ENCODE results near the gene SEC16B. TPM values are rescaled to one million over a fixed set of nuclear protein-coding genes. Genes with fewer than 3 reads are reported as not detected.

Gene SEC16B
- total and polyA plus RNA-seq, 2 of the 13 experiments (the other 11 are each of a cell fraction or from before 2014, with no cell fraction given), result 4.6 to 5.8 TPM

DNA sequence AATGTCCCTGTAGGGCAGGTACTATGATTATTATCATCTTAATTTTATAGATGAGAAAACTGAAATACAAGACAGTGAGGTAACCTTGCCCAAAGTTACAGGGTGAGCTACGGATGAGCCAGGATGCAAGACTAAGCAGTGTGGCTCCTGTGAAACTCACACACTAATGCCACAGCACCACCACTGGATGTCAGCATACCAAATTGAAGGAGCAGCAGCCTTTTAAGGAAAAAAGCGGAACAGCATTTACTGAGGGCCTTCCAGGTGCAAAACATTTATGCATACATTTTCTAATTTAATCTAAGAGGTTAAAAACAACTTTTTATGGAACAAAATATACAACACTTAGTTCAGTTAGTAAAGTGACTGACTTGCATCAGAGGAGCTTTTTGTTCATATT lies 41.7 kb downstream of the SEC16B start (continued):
- TF ChIP-seq, protein P1, sequence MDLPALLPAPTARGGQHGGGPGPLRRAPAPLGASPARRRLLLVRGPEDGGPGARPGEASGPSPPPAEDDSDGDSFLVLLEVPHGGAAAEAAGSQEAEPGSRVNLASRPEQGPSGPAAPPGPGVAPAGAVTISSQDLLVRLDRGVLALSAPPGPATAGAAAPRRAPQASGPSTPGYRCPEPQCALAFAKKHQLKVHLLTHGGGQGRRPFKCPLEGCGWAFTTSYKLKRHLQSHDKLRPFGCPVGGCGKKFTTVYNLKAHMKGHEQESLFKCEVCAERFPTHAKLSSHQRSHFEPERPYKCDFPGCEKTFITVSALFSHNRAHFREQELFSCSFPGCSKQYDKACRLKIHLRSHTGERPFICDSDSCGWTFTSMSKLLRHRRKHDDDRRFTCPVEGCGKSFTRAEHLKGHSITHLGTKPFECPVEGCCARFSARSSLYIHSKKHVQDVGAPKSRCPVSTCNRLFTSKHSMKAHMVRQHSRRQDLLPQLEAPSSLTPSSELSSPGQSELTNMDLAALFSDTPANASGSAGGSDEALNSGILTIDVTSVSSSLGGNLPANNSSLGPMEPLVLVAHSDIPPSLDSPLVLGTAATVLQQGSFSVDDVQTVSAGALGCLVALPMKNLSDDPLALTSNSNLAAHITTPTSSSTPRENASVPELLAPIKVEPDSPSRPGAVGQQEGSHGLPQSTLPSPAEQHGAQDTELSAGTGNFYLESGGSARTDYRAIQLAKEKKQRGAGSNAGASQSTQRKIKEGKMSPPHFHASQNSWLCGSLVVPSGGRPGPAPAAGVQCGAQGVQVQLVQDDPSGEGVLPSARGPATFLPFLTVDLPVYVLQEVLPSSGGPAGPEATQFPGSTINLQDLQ (CRISPR knock-in tag; IDR thresholded peaks at IDR 0.05), result no peak
- TF ChIP-seq, protein P2, sequence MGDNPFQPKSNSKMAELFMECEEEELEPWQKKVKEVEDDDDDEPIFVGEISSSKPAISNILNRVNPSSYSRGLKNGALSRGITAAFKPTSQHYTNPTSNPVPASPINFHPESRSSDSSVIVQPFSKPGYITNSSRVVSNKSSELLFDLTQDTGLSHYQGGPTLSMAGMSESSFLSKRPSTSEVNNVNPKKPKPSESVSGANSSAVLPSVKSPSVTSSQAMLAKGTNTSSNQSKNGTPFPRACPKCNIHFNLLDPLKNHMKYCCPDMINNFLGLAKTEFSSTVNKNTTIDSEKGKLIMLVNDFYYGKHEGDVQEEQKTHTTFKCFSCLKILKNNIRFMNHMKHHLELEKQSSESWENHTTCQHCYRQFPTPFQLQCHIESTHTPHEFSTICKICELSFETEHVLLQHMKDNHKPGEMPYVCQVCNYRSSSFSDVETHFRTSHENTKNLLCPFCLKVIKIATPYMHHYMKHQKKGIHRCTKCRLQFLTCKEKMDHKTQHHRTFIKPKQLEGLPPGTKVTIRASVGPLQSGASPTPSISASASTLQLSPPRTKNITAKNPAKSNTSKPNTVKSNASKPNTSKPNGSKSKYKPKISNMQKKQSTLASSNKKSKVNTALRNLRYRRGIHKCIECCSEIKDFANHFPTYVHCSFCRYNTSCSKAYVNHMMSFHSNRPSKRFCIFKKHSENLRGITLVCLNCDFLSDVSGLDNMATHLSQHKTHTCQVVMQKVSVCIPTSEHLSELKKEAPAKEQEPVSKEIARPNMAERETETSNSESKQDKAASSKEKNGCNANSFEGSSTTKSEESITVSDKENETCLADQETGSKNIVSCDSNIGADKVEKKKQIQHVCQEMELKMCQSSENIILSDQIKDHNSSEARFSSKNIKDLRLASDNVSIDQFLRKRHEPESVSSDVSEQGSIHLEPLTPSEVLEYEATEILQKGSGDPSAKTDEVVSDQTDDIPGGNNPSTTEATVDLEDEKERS (CRISPR knock-in tag; IDR thresholded peaks at IDR 0.05), result no peak
- TF ChIP-seq MEIS2 (CRISPR knock-in tag; IDR thresholded peaks at IDR 0.05), result no peak

DNA sequence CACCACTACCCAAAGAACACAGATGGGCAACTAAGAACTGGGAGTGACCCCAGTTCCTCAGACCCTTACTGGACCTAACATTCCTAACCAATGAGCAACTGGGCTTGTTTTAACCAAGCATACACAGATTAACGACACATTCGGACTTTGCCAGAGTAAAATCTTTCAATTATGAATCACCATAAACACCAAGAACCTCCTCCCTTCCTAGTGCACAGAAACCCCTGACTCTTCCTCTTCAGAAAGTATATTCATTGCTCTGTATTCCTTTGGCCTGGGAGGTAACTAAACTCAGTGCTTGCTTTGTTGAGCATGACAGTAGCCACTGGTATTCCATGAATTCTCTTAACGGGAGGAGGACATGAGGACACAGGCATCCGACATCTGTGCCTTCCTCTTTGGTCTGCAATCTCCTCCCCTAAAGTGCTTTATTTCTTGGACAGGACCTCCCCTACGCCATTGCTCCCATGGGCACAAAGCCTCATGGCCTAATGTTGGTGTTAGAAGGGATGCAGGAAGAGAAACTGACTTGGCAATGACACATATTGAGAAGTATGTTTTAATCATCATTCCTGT lies 42.7 kb downstream of the SEC16B start:
- no peak overlapping the region for H3K27ac ChIP-seq (ENCODE audit: extremely low read length, insufficient read depth, low read length)
- ChIA-PET CTCF (ENCODE audit: low intra/inter-chr PET ratio, low total read pairs) (no interaction called here), POLR2A (no interaction called here)
- H4K20me1 ChIP-seq (ENCODE audit: insufficient read depth, low read length), result no peaks in the 10 kb centered on the region
- intact Hi-C loops (cut with micrococcal nuclease; ENCODE audit: unreplicated experiment) (no loop called here), in situ Hi-C loops (cut with HindIII; ENCODE audit: extremely low pct_ligation_motif_present, low pct_unique_long_range_greater_than_20kb) (loop anchor here (25.0 kb wide), 1 partner anchor 1015 kb away; no protein-coding TSS in a partner anchor)
- BruUV-seq (replicated peaks), result no TSS peak
- FAIRE-seq, result no peak
- H3K36me3 ChIP-seq (replicated peaks in 1 of 2; ENCODE audit: control insufficient read depth in 1 of 2, insufficient read depth in 2 of 2, low read length in 2 of 2), result peaks cover 2 to 11% of the 10 kb centered on the region in 2 experiments; a peak in 2 of 5 replicates
- no peak for DNase-seq (ENCODE audit: low spot score)
- no peaks in the 10 kb centered on the region for H3K79me2 ChIP-seq (ENCODE audit: insufficient read depth, low read length)
- no peak overlapping the region for H3K4me2 ChIP-seq (ENCODE audit: low read depth, low read length)
- no peak for ATAC-seq
- H3K9me3 ChIP-seq (ENCODE audit: low read length), result no peaks in the 10 kb centered on the region
- TF ChIP-seq, protein P3, sequence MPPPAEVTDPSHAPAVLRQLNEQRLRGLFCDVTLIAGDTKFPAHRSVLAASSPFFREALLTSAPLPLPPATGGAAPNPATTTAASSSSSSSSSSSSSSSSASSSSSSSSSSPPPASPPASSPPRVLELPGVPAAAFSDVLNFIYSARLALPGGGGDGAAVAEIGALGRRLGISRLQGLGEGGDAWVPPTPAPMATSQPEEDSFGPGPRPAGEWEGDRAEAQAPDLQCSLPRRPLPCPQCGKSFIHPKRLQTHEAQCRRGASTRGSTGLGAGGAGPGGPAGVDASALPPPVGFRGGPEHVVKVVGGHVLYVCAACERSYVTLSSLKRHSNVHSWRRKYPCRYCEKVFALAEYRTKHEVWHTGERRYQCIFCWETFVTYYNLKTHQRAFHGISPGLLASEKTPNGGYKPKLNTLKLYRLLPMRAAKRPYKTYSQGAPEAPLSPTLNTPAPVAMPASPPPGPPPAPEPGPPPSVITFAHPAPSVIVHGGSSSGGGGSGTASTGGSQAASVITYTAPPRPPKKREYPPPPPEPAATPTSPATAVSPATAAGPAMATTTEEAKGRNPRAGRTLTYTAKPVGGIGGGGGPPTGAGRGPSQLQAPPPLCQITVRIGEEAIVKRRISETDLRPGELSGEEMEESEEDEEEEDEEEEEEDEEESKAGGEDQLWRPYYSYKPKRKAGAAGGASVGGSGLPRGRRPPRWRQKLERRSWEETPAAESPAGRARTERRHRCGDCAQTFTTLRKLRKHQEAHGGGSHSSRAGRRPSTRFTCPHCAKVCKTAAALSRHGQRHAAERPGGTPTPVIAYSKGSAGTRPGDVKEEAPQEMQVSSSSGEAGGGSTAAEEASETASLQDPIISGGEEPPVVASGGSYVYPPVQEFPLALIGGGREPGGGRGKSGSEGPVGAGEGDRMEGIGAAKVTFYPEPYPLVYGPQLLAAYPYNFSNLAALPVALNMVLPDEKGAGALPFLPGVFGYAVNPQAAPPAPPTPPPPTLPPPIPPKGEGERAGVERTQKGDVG (CRISPR knock-in tag; IDR thresholded peaks at IDR 0.05; ENCODE audit: borderline replicate concordance), result no peak
- TF ChIP-seq, protein P4, sequence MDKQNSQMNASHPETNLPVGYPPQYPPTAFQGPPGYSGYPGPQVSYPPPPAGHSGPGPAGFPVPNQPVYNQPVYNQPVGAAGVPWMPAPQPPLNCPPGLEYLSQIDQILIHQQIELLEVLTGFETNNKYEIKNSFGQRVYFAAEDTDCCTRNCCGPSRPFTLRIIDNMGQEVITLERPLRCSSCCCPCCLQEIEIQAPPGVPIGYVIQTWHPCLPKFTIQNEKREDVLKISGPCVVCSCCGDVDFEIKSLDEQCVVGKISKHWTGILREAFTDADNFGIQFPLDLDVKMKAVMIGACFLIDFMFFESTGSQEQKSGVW (CRISPR knock-in tag; IDR thresholded peaks at IDR 0.05; ENCODE audit: borderline replicate concordance), result no peak
- TF ChIP-seq KDM5B (CRISPR knock-in tag; IDR thresholded peaks at IDR 0.05; ENCODE audit: borderline replicate concordance), result no peak
- no peaks in the 10 kb centered on the region for H3K4me1 ChIP-seq (ENCODE audit: insufficient read depth, low read length)
- 85% methylated on average over 5 of the region's 5 CpGs for WGBS (ENCODE audit: low lambda C conversion rate)
- H3K9ac ChIP-seq (ENCODE audit: insufficient read depth, low read depth, low read length), result no peak overlapping the region
- H2AFZ ChIP-seq (ENCODE audit: low read length), result no peak overlapping the region
- no peak overlapping the region for H3K4me3 ChIP-seq (replicated peaks in 1 of 3; ENCODE audit: insufficient read depth in 1 of 3, low read depth in 2 of 3, low read length in 3 of 3)
- H3K27me3 ChIP-seq (ENCODE audit: control insufficient read depth in 1 of 2, insufficient read depth in 2 of 2, low read length in 2 of 2), result no peaks in the 10 kb centered on the region; a peak in 1 of 5 replicates

All from HepG2 (cell line).